Measurements from ENCODE around the gene CCRL2.

CCRL2 gene, protein sequence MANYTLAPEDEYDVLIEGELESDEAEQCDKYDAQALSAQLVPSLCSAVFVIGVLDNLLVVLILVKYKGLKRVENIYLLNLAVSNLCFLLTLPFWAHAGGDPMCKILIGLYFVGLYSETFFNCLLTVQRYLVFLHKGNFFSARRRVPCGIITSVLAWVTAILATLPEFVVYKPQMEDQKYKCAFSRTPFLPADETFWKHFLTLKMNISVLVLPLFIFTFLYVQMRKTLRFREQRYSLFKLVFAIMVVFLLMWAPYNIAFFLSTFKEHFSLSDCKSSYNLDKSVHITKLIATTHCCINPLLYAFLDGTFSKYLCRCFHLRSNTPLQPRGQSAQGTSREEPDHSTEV

GRCh38 chr3:46406788-46407611, at the start of gene CCRL2, which contains the start of gene CCR5AS:
CCRL2 (plus strand) TSS chr3:46407259; CDS start chr3:46408080, 821 bp downstream.
CCR5AS (minus strand) TSS chr3:46407066.
- Histone ChIP-seq H3K9ac (peak within 1 kb of the TSS; percentile 61 to 86 (median 75)), H4K20me1 (no peaks in the 10 kb centered on the region), H3K27me3 (no peaks in the 10 kb centered on the region), H3K27ac (peak within 1 kb of the TSS; percentile 74 to 93 (median 87)), H3K4me2 (peak within 1 kb of the TSS; percentile 80 to 91 (median 87)), H3K4me1 (peaks cover 33 to 85% (median 40%) of the 10 kb centered on the region in 10 experiments), H3K36me3 (peaks cover 0 to 17% (median 0%) of the 10 kb centered on the region in 11 experiments; a peak in 3 of 22 replicates), H3K9me3 (replicated peaks in 1 of 11) (peaks cover 0 to 10% (median 0%) of the 10 kb centered on the region in 11 experiments; a peak in 4 of 22 replicates), H3K4me3 (peak within 1 kb of the TSS; percentile 45 to 64 (median 54))
- TF ChIP-seq Cebpa-rat (IDR thresholded peaks at IDR 0.05), result no peak

DNA sequence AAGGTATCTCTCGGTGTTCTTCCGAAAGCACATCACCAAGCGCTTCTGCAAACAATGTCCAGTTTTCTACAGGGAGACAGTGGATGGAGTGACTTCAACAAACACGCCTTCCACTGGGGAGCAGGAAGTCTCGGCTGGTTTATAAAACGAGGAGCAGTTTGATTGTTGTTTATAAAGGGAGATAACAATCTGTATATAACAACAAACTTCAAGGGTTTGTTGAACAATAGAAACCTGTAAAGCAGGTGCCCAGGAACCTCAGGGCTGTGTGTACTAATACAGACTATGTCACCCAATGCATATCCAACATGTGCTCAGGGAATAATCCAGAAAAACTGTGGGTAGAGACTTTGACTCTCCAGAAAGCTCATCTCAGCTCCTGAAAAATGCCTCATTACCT, 48.6 kb upstream of the CCRL2 start:
- Histone ChIP-seq H3K27me3 (no peaks in the 10 kb centered on the region), H3K36me3 (peaks cover 0 to 17% (median 0%) of the 10 kb centered on the region in 11 experiments; a peak in 6 of 22 replicates), H3K27ac (no peak overlapping the region), H3K4me1 (peaks cover 15 to 91% (median 44%) of the 10 kb centered on the region in 10 experiments), H3K4me2 (peak overlapping the region in 2 of 11 experiments; percentile 75 to 86; a peak in 3 of 22 replicates), H3K4me3 (no peak overlapping the region), H4K20me1 (no peaks in the 10 kb centered on the region; a peak in 1 of 22 replicates), H3K9me3 (replicated peaks in 1 of 11) (no peaks in the 10 kb centered on the region), H3K9ac (no peak overlapping the region)
- no peak for TF ChIP-seq Cebpa-rat (IDR thresholded peaks at IDR 0.05)

DNA sequence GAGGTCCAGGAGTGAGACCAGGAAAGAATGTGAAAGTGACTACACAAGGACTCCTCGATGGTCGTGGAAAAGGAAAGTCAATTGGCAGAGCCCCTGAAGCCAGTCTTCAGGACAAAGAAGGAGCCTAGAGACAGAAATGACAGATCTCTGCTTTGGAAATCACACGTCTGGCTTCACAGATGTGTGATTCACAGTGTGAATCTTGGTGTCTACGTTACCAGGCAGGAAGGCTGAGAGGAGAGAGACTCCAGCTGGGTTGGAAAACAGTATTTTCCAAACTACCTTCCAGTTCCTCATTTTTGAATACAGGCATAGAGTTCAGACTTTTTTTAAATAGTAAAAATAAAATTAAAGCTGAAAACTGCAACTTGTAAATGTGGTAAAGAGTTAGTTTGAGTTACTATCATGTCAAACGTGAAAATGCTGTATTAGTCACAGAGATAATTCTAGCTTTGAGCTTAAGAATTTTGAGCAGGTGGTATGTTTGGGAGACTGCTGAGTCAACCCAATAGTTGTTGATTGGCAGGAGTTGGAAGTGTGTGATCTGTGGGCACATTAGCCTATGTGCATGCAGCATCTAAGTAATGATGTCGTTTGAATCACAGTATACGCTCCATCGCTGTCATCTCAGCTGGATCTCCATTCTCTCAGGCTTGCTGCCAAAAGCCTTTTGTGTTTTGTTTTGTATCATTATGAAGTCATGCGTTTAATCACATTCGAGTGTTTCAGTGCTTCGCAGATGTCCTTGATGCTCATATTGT, 47.1 kb upstream of the CCRL2 start:
- Histone ChIP-seq H4K20me1 (no peaks in the 10 kb centered on the region; a peak in 1 of 22 replicates), H3K4me2 (peak overlapping the region in 7 of 11 experiments; percentile 5 to 86 (median 72); a peak in 13 of 22 replicates), H3K4me1 (peaks cover 7 to 86% (median 31%) of the 10 kb centered on the region in 10 experiments; a peak in 17 of 20 replicates), H3K27me3 (no peaks in the 10 kb centered on the region), H3K9me3 (replicated peaks in 1 of 11) (0 out of 22 replicates have a peak, but pooled peaks cover 0 to under 1% (median 0%) of the 10 kb centered on the region in 11 experiments), H3K4me3 (no peak overlapping the region), H3K36me3 (peaks cover 0 to 31% (median 0%) of the 10 kb centered on the region in 11 experiments; a peak in 7 of 22 replicates), H3K27ac (peak overlapping the region in 7 of 11 experiments; percentile 19 to 70 (median 42); a peak in 11 of 22 replicates), H3K9ac (peak overlapping the region in 3 of 11 experiments; percentile 3 to 43 (median 32); a peak in 4 of 22 replicates)
- TF ChIP-seq Cebpa-rat (IDR thresholded peaks at IDR 0.05), result no peak

DNA sequence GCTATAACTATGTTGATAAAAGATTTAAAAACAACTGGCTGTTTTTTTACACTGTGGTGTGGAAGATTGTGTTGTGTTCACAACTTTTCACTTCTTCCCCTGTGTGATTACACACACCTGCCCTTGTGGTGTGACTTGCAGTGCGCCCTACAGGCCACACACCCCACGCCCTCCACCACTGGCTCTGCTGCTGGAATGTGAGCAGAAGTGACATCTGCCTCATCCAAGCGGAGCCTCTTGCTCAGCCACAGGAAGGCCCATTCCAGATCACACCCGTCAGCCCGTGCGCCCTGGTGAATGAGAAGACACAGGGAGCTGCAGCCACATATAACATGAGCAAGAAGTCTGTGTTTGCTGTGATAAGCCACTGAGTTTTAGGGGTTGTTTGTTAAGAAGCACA, 46.2 kb upstream of the CCRL2 start:
- peak overlapping the region in 6 of 11 experiments; percentile 11 to 86 (median 74); a peak in 11 of 22 replicates for H3K4me2 ChIP-seq
- no peak overlapping the region for H3K4me3 ChIP-seq
- H3K9ac ChIP-seq, result 0 out of 22 replicates have a peak overlapping the region, but pooled peaks of 1 of the 11 experiments have one; percentile 58
- peak overlapping the region in 5 of 11 experiments; percentile 23 to 70 (median 35); a peak in 8 of 22 replicates for H3K27ac ChIP-seq
- H3K36me3 ChIP-seq, result peaks cover 0 to 41% (median 0%) of the 10 kb centered on the region in 11 experiments; a peak in 7 of 22 replicates
- no peak for TF ChIP-seq Cebpa-rat (IDR thresholded peaks at IDR 0.05)
- H3K4me1 ChIP-seq, result peaks cover 7 to 86% (median 30%) of the 10 kb centered on the region in 10 experiments; a peak in 17 of 20 replicates
- no peaks in the 10 kb centered on the region for H3K27me3 ChIP-seq
- H4K20me1 ChIP-seq, result no peaks in the 10 kb centered on the region; a peak in 1 of 22 replicates
- H3K9me3 ChIP-seq (replicated peaks in 1 of 11), result peaks cover 0 to 10% (median 0%) of the 10 kb centered on the region in 11 experiments; a peak in 2 of 22 replicates

GRCh38 chr3:46361408-46362283, 45.4 kb upstream of the CCRL2 start:
- Histone ChIP-seq H3K4me2 (peak overlapping the region in 7 of 11 experiments; percentile 29 to 86 (median 72); a peak in 14 of 22 replicates), H3K27ac (peak overlapping the region in 5 of 11 experiments; percentile 23 to 70 (median 60); a peak in 9 of 22 replicates), H3K36me3 (peaks cover 0 to 49% (median 0%) of the 10 kb centered on the region in 11 experiments; a peak in 7 of 22 replicates), H3K27me3 (no peaks in the 10 kb centered on the region), H4K20me1 (no peaks in the 10 kb centered on the region; a peak in 1 of 22 replicates), H3K9ac (peak overlapping the region in 5 of 11 experiments; percentile 30 to 58 (median 54); a peak in 8 of 22 replicates), H3K9me3 (replicated peaks in 1 of 11) (peaks cover 0 to 17% (median 0%) of the 10 kb centered on the region in 11 experiments; a peak in 2 of 22 replicates), H3K4me3 (no peak overlapping the region), H3K4me1 (peaks cover 7 to 86% (median 32%) of the 10 kb centered on the region in 10 experiments; a peak in 17 of 20 replicates)
- TF ChIP-seq Cebpa-rat (IDR thresholded peaks at IDR 0.05), result peak in 4 of 11 experiments; percentile 22 to 72 (median 56); a peak in 3 of 22 replicates

DNA sequence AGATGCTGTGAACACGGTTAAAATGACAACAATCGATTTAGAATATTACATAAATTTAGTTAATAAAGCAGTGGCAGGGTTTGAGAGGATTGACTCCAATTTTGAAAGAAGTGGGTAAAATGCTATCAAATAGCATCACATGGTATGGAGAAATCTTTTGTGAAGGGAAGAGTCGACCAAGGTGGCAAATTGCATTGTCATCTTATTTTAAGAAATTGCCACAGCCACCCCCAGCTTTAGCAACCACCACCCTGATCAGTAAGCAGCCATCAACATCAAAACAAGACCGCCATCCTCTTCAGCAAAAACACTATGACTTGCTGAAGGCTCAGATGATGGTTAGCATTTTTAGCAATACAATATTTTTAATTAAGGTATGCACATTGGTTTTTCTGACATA, 42.0 kb upstream of the CCRL2 start:
- TF ChIP-seq Cebpa-rat (IDR thresholded peaks at IDR 0.05), result no peak
- H3K9me3 ChIP-seq (replicated peaks in 1 of 11), result peaks cover 0 to 18% (median 0%) of the 10 kb centered on the region in 11 experiments; a peak in 2 of 22 replicates
- no peaks in the 10 kb centered on the region; a peak in 1 of 22 replicates for H4K20me1 ChIP-seq

More for the DNA sequence above, 42.0 kb upstream of the CCRL2 start:
- peak overlapping the region in 3 of 11 experiments; percentile 42 to 96 (median 89); a peak in 5 of 22 replicates for H3K4me2 ChIP-seq
- H3K4me3 ChIP-seq, result no peak overlapping the region
- H3K27ac ChIP-seq, result peak overlapping the region in 3 of 11 experiments; percentile 15 to 35 (median 29); a peak in 1 of 22 replicates
- H3K9ac ChIP-seq, result no peak overlapping the region
- H3K4me1 ChIP-seq, result peaks cover 2 to 97% (median 37%) of the 10 kb centered on the region in 10 experiments; a peak in 16 of 20 replicates
- no peaks in the 10 kb centered on the region for H3K27me3 ChIP-seq
- H3K36me3 ChIP-seq, result peaks cover 0 to 61% (median 0%) of the 10 kb centered on the region in 11 experiments; a peak in 5 of 22 replicates

Measured in BLaER1 treated with 17β-estradiol and CSF1 and Interleukin-3, amounts not matched to agents 10 nM and 100 nM (cell line).